Keratinocyte (primary cell): Measurements from ENCODE around the gene KDSR. TPM values are rescaled to one million over a fixed set of nuclear protein-coding genes. Genes with fewer than 3 reads are reported as not detected.
A peak's percentile ranks its signal among the peaks of the same experiment; 100 is the strongest.

Experiments used
- DNase-seq: peaks from one replicate; pipeline ENCODE4 v3.0.0-alpha.2; 2011; ENCODE audit warnings: low read depth, missing footprints, low spot score
- FAIRE-seq: peaks from 2 replicates; lab custom pipeline; 2011; peaks lifted over from hg19 to GRCh38; lab: Jason Lieb, UNC
- H2AFZ ChIP-seq: 2 replicates; pipeline ENCODE4 v1.6.0; 2012; ENCODE audit warnings: low read length, control low read depth, inconsistent platforms; ENCODE audit not compliant: control insufficient read depth
- H3K27ac ChIP-seq: 2 replicates; pipeline ENCODE4 v1.5.1; 2011; ENCODE audit warnings: low read length; ENCODE audit not compliant: control insufficient read depth, insufficient read depth
- H3K27me3 ChIP-seq: 3 replicates; pipeline ENCODE4 v1.6.0; 2011; ENCODE audit warnings: low read length; ENCODE audit not compliant: control insufficient read depth, insufficient read depth; ENCODE audit errors: extremely low read depth
- H3K36me3 ChIP-seq, 2 experiments: 2 replicates in 1 of 2; 3 replicates in 1 of 2; pipeline ENCODE4 v1.5.1; 2011; ENCODE audit warnings: low read length in 2 of 2, mild to moderate bottlenecking in 1 of 2; ENCODE audit not compliant: control insufficient read depth in 2 of 2, insufficient read depth in 2 of 2; ENCODE audit errors: extremely low read depth in 1 of 2
- H3K4me1 ChIP-seq: 3 replicates; pipeline ENCODE4 v1.5.1; 2011; ENCODE audit warnings: low read length; ENCODE audit not compliant: control insufficient read depth, insufficient read depth; ENCODE audit errors: extremely low read depth
- H3K4me2 ChIP-seq: 3 replicates; pipeline ENCODE4 v1.6.0; 2011; ENCODE audit warnings: low read depth, low read length; ENCODE audit not compliant: control insufficient read depth, insufficient read depth; ENCODE audit errors: extremely low read depth
- H3K4me3 ChIP-seq, 3 experiments: fragments of 200-600 bp in 1 of 3; sonication (generic) in 1 of 3; 2 replicates in 2 of 3; 3 replicates in 1 of 3; pipeline ENCODE4 v1.5.1; 2011 to 2016; ENCODE audit warnings: low read length in 3 of 3, mild to moderate bottlenecking in 3 of 3, control low read depth in 2 of 3, inconsistent platforms in 1 of 3, low read depth in 1 of 3, mixed read lengths in 1 of 3, mixed run types in 1 of 3, moderate library complexity in 1 of 3; ENCODE audit not compliant: control insufficient read depth in 2 of 3, insufficient read depth in 2 of 3; ENCODE audit errors: extremely low read depth in 1 of 3
- H3K79me2 ChIP-seq: 2 replicates; pipeline ENCODE4 v1.6.0; 2012; ENCODE audit warnings: low read length; ENCODE audit not compliant: control insufficient read depth, insufficient read depth
- H3K9ac ChIP-seq: 3 replicates; pipeline ENCODE4 v1.6.0; 2011; ENCODE audit warnings: low read length; ENCODE audit not compliant: control insufficient read depth, insufficient read depth; ENCODE audit errors: extremely low read depth
- H3K9me1 ChIP-seq: 3 replicates; pipeline ENCODE4 v1.6.0; 2011; ENCODE audit warnings: low read length; ENCODE audit not compliant: control insufficient read depth, insufficient read depth; ENCODE audit errors: extremely low read depth
- H3K9me3 ChIP-seq: 2 replicates; pipeline ENCODE4 v1.5.1; 2012; ENCODE audit warnings: low read depth, low read length; ENCODE audit not compliant: control insufficient read depth
- H4K20me1 ChIP-seq: 3 replicates; pipeline ENCODE4 v1.6.0; 2011; ENCODE audit warnings: low read length; ENCODE audit not compliant: control insufficient read depth, insufficient read depth; ENCODE audit errors: extremely low read depth
- EZH2 ChIP-seq: IDR thresholded peaks from one replicate; pipeline ENCODE4 v1.6.1; 2012; ENCODE audit warnings: inconsistent platforms, mild to moderate bottlenecking, low read length, moderate library complexity
- dilution Hi-C: fragments of 300-500 bp; cut with MboI; formaldehyde crosslinking; loops from one replicate; pipeline ENCODE4 v1.7.0; 2020; ENCODE audit warnings: low sequenced_read_pairs; ENCODE audit not compliant: extremely low pct_ligation_motif_present
- polyA plus RNA-seq, 5 experiments: library from polyadenylated mRNA; depleted of rRNA in 3 of 5; stranded (reverse) in 3 of 5; stranded (forward) in 1 of 5; unstranded in 1 of 5; fragments of >200 nt; gene quantifications; 1 replicate in 1 of 5; 2 replicates in 3 of 5; 3 replicates in 1 of 5; pipeline versions ENCODE4 v1.2.1 to v1.2.3, GENCODE V29; 2011 to 2012; ENCODE audit warnings: missing spikeins in 2 of 5, low read depth in 1 of 5, low replicate concordance in 1 of 5
- TF ChIP-seq, protein P1 (sequence below), 3 experiments: IDR thresholded peaks in 1 of 3; conservative IDR thresholded peaks in 1 of 3; optimal IDR thresholded peaks in 1 of 3; 2 replicates in 2 of 3; 3 replicates in 1 of 3; pipeline versions ENCODE3 to v1.5.1; 2011; ENCODE audit warnings: low read length in 3 of 3, mild to moderate bottlenecking in 3 of 3, moderate library complexity in 2 of 3, control low read depth in 1 of 3, inconsistent platforms in 1 of 3; ENCODE audit not compliant: insufficient read depth in 2 of 3; ENCODE audit errors: extremely low read depth in 1 of 3

Gene KDSR
- polyA plus RNA-seq, 1 donor (not counting 4 experiments of a cell fraction or from before 2014, with no cell fraction given), result 68.6 TPM

DNA sequence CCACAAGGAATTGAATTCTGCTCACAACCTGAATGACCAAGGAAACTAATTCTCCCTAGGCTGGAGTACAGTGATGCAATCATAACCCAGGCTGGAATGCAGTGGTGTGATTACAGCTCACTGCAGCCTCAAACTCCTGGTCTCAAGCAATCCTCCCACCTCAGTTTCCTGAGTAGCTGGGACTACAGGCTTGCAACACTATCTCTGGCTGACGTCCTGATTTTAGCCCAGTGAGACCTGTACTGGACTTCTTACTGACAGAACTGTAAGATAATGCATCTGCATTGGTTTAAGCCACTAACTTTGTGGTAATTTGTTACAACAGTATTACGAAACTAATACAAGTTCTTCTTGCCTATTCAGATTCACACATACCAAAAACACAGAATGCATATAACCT is 9.5 kb upstream of the KDSR start:
- no peaks in the 10 kb centered on the region for H3K79me2 ChIP-seq
- peaks cover 2% of the 10 kb centered on the region for H3K4me1 ChIP-seq
- no peak overlapping the region for H2AFZ ChIP-seq
- no peaks in the 10 kb centered on the region for H3K9me3 ChIP-seq
- H3K4me3 ChIP-seq, result no peak overlapping the region
- no peak for TF ChIP-seq EZH2
- TF ChIP-seq, protein P1, sequence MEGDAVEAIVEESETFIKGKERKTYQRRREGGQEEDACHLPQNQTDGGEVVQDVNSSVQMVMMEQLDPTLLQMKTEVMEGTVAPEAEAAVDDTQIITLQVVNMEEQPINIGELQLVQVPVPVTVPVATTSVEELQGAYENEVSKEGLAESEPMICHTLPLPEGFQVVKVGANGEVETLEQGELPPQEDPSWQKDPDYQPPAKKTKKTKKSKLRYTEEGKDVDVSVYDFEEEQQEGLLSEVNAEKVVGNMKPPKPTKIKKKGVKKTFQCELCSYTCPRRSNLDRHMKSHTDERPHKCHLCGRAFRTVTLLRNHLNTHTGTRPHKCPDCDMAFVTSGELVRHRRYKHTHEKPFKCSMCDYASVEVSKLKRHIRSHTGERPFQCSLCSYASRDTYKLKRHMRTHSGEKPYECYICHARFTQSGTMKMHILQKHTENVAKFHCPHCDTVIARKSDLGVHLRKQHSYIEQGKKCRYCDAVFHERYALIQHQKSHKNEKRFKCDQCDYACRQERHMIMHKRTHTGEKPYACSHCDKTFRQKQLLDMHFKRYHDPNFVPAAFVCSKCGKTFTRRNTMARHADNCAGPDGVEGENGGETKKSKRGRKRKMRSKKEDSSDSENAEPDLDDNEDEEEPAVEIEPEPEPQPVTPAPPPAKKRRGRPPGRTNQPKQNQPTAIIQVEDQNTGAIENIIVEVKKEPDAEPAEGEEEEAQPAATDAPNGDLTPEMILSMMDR (optimal IDR thresholded peaks at IDR 0.05 in 1 of 3, IDR thresholded peaks at IDR 0.05 in 1 of 3, conservative IDR thresholded peaks at IDR 0.05 in 1 of 3; ENCODE audit: extremely low read depth in 1 of 3, insufficient read depth in 2 of 3, low read length in 3 of 3), result no peak
- no peak overlapping the region for H3K4me2 ChIP-seq
- no peaks in the 10 kb centered on the region for H3K36me3 ChIP-seq
- FAIRE-seq (peak; percentile 29), DNase-seq (no peak)
- no peak overlapping the region for H3K27ac ChIP-seq
- dilution Hi-C loops, result no loop called here
- H3K9ac ChIP-seq, result no peak overlapping the region
- H3K9me1 ChIP-seq, result no peaks in the 10 kb centered on the region
- H3K27me3 ChIP-seq, result no peaks in the 10 kb centered on the region
- no peaks in the 10 kb centered on the region for H4K20me1 ChIP-seq

DNA sequence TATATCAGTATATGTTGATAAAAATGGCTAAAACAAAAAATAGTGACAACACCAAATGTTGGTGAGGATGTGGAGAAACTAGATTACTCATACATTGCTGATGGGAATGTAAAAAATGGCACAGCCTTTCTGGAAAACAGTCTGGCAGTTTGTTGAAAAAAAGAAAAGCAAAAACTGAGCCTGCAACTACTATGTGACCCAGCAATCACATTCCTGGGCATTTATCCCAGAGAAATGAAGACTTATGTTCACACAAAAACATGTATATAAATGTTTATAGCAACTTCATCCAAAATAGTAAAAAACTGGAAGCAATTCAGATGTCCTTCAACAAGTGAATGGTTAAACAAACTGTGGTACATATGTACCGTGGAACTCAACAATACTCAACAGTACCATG is 7.5 kb upstream of the KDSR start:
- Histone ChIP-seq H3K4me3 (no peak overlapping the region), H3K27me3 (no peaks in the 10 kb centered on the region), H3K4me2 (no peak overlapping the region), H3K27ac (no peak overlapping the region), H3K36me3 (no peaks in the 10 kb centered on the region), H2AFZ (no peak overlapping the region), H3K9me3 (no peaks in the 10 kb centered on the region), H3K4me1 (no peaks in the 10 kb centered on the region), H3K9me1 (no peaks in the 10 kb centered on the region), H3K9ac (no peak overlapping the region), H3K79me2 (no peaks in the 10 kb centered on the region), H4K20me1 (no peaks in the 10 kb centered on the region)
- DNase-seq (no peak), FAIRE-seq (no peak)
- dilution Hi-C loops, result no loop called here
- TF ChIP-seq EZH2, result no peak
- TF ChIP-seq, protein P1 (optimal IDR thresholded peaks at IDR 0.05 in 1 of 3, IDR thresholded peaks at IDR 0.05 in 1 of 3, conservative IDR thresholded peaks at IDR 0.05 in 1 of 3; ENCODE audit: extremely low read depth in 1 of 3, insufficient read depth in 2 of 3, low read length in 3 of 3), result no peak
